PC-9 (cell line): ENCODE measurements around the gene DAPK1.

Experiments
- EZH2 ChIP-seq: fragments of 200-600 bp; sonication (generic); IDR thresholded peaks from 2 replicates; pipeline ENCODE4 v1.8.0; 2017; ENCODE audit warnings: antibody characterized with exemption, low read depth
- TF ChIP-seq, protein P1 (sequence below): fragments of 200-600 bp; sonication (generic); conservative IDR thresholded peaks from 2 replicates; pipeline ENCODE4 v1.6.1; 2017; ENCODE audit warnings: mixed run types, antibody characterized with exemption, mild to moderate bottlenecking, moderate library complexity

GRCh38 chr9:87657190-87657589 is 159.5 kb downstream of the DAPK1 start:
- TF ChIP-seq, protein P1, sequence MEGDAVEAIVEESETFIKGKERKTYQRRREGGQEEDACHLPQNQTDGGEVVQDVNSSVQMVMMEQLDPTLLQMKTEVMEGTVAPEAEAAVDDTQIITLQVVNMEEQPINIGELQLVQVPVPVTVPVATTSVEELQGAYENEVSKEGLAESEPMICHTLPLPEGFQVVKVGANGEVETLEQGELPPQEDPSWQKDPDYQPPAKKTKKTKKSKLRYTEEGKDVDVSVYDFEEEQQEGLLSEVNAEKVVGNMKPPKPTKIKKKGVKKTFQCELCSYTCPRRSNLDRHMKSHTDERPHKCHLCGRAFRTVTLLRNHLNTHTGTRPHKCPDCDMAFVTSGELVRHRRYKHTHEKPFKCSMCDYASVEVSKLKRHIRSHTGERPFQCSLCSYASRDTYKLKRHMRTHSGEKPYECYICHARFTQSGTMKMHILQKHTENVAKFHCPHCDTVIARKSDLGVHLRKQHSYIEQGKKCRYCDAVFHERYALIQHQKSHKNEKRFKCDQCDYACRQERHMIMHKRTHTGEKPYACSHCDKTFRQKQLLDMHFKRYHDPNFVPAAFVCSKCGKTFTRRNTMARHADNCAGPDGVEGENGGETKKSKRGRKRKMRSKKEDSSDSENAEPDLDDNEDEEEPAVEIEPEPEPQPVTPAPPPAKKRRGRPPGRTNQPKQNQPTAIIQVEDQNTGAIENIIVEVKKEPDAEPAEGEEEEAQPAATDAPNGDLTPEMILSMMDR: no peak
- no peak for TF ChIP-seq EZH2
